ENCODE data around the gene IFNA17. TPM values are rescaled to one million over a fixed set of nuclear protein-coding genes. Genes with fewer than 3 reads are reported as not detected.
"Not testable (repeated sequence)": the region's sequence is repeated elsewhere in the genome, so short reads cannot be mapped to it uniquely, and the experiment has no call there.

IFNA17 gene
- total and polyA plus RNA-seq, 4 donors = not detected

- Histone ChIP-seq H3K4me1 (ENCODE audit: control insufficient read depth in 5 of 5, insufficient read depth in 5 of 5, low read length in 5 of 5) (no peaks in the 10 kb centered on the region), H3K9ac (ENCODE audit: insufficient read depth in 1 of 2, low read length in 2 of 2) (no peak overlapping the region), H3K4me3 (no peak overlapping the region), H3K9me3 (ENCODE audit: control insufficient read depth in 4 of 4, insufficient read depth in 3 of 4, low read length in 3 of 4) (no peaks in the 10 kb centered on the region), H3K36me3 (ENCODE audit: control insufficient read depth in 4 of 4, insufficient read depth in 4 of 4, low read length in 4 of 4) (no peaks in the 10 kb centered on the region), H3K27me3 (ENCODE audit: control insufficient read depth in 3 of 3, insufficient read depth in 3 of 3, low read length in 2 of 3) (no peaks in the 10 kb centered on the region), H3K27ac (ENCODE audit: low read depth in 1 of 2, low read length in 1 of 2) (no peak overlapping the region)
- DNase-seq = no peak
- WGBS, 2 donors = 94 to 97% methylated on average over 7 of the region's 7 CpGs
- no peak for TF ChIP-seq CTCF (IDR thresholded peaks at IDR 0.05; ENCODE audit: control extremely low read depth, extremely low read depth)
- no peak for ATAC-seq (ENCODE audit: insufficient read depth, low FRiP score)
Measured at GRCh38 chr9:21210311-21210710, 17.7 kb downstream of the IFNA17 start.

- not testable (repeated sequence) for H3K9me3 ChIP-seq (ENCODE audit: control insufficient read depth in 4 of 4, insufficient read depth in 3 of 4, low read length in 3 of 4); ATAC-seq (ENCODE audit: insufficient read depth, low FRiP score); H3K4me1 ChIP-seq (ENCODE audit: control insufficient read depth in 5 of 5, insufficient read depth in 5 of 5, low read length in 5 of 5); H3K9ac ChIP-seq (ENCODE audit: insufficient read depth in 1 of 2, low read length in 2 of 2); H3K36me3 ChIP-seq (ENCODE audit: control insufficient read depth in 4 of 4, insufficient read depth in 4 of 4, low read length in 4 of 4); H3K4me3 ChIP-seq; H3K27me3 ChIP-seq (ENCODE audit: control insufficient read depth in 3 of 3, insufficient read depth in 3 of 3, low read length in 2 of 3); H3K27ac ChIP-seq (ENCODE audit: low read depth in 1 of 2, low read length in 1 of 2); DNase-seq
- 92 to 93% methylated on average over 3 of the region's 3 CpGs for WGBS, 2 donors
Measured at GRCh38 chr9:21207043-21207442, 21.0 kb downstream of the IFNA17 start, which contains the start of gene IFNA10. IFNA10 (minus strand) TSS chr9:21207143; CDS start chr9:21207097, 46 bp downstream.

DNA sequence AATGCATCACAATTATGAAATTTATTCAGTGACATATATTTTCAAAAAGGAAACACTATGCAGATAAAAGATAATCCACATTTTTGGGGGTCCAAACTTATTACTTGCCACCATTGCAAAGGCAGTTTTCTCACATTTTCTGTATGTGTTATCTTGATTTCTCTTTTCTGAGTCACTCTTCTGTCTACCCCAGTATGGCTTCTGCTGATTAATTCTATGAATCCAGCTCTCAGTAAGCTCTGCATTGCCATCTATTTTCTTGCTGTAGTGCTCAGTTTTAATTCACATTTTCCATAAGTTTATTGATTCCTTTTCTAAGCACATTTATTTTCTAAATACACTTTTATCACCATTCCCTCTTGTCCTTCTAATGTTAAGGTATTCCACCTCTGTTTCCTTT lies 22.8 kb downstream of the IFNA17 start:
- no peaks in the 10 kb centered on the region for H3K27me3 ChIP-seq (ENCODE audit: control insufficient read depth in 3 of 3, insufficient read depth in 3 of 3, low read length in 2 of 3)
- H3K27ac ChIP-seq (ENCODE audit: low read depth in 1 of 2, low read length in 1 of 2) = no peak overlapping the region
- no peaks in the 10 kb centered on the region for H3K9me3 ChIP-seq (ENCODE audit: control insufficient read depth in 4 of 4, insufficient read depth in 3 of 4, low read length in 3 of 4)
- DNase-seq (no peak), ATAC-seq (ENCODE audit: insufficient read depth, low FRiP score) (no peak)
- no peaks in the 10 kb centered on the region for H3K36me3 ChIP-seq (ENCODE audit: control insufficient read depth in 4 of 4, insufficient read depth in 4 of 4, low read length in 4 of 4)
- H3K4me3 ChIP-seq = no peak overlapping the region
- H3K4me1 ChIP-seq (ENCODE audit: control insufficient read depth in 5 of 5, insufficient read depth in 5 of 5, low read length in 5 of 5) = no peaks in the 10 kb centered on the region
- TF ChIP-seq CTCF (IDR thresholded peaks at IDR 0.05; ENCODE audit: control extremely low read depth, extremely low read depth) = no peak
- no peak overlapping the region for H3K9ac ChIP-seq (ENCODE audit: insufficient read depth in 1 of 2, low read length in 2 of 2)

DNA sequence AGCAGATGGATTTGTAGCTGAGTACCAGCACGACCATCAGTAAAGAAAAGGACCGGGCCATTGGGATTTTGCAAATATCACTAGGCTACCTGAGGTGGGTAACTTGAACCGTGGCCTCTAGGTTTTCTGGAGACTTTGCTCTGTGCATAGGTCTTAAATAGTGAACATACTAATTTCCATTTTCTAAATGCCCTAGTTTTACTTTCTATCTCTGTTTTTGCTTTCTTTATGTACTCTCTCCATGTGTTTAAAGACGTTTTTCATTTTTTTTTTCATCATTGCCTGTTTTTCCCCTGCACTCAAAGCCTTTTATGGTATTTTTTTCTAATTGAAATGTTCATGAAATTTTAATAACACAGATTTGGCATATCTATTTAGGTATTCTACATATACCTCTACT lies 25.9 kb downstream of the IFNA17 start, which contains the start of gene IFNA7:
Gene IFNA7 (minus strand): TSS at position 101 of the 400 bp plus-strand sequence. CDS start 40 bp downstream, at position 61.
- not testable (repeated sequence) for H3K4me1 ChIP-seq (ENCODE audit: control insufficient read depth in 5 of 5, insufficient read depth in 5 of 5, low read length in 5 of 5); H3K9me3 ChIP-seq (ENCODE audit: control insufficient read depth in 4 of 4, insufficient read depth in 3 of 4, low read length in 3 of 4); H3K36me3 ChIP-seq (ENCODE audit: control insufficient read depth in 4 of 4, insufficient read depth in 4 of 4, low read length in 4 of 4); ATAC-seq (ENCODE audit: insufficient read depth, low FRiP score); H3K4me3 ChIP-seq; DNase-seq; H3K9ac ChIP-seq (ENCODE audit: insufficient read depth in 1 of 2, low read length in 2 of 2); H3K27ac ChIP-seq (ENCODE audit: low read depth in 1 of 2, low read length in 1 of 2); H3K27me3 ChIP-seq (ENCODE audit: control insufficient read depth in 3 of 3, insufficient read depth in 3 of 3, low read length in 2 of 3)
- 71 to 85% methylated on average over 4 of the region's 4 CpGs for WGBS, 2 donors

All from lung (tissue), 12 donors.